ENCODE data around the gene ANKFY1.

ANKFY1 gene

GRCh38 chr17:4165301-4166010, 98.3 kb downstream of the ANKFY1 start:
- Histone ChIP-seq H3K9me3 (ENCODE audit: control insufficient read depth in 1 of 2, low read length in 2 of 2) (no peaks in the 10 kb centered on the region), H3K4me3 (ENCODE audit: low read depth in 1 of 2, low read length in 2 of 2) (no peak overlapping the region), H3K27me3 (ENCODE audit: low read depth, low read length) (no peaks in the 10 kb centered on the region), H3K4me1 (ENCODE audit: control insufficient read depth in 1 of 2, insufficient read depth in 2 of 2, low read length in 2 of 2) (no peaks in the 10 kb centered on the region), H3K27ac (ENCODE audit: low read length) (no peak overlapping the region), H3K36me3 (ENCODE audit: control insufficient read depth in 1 of 2, insufficient read depth in 2 of 2, low read length in 2 of 2) (peaks cover 33 to 64% of the 10 kb centered on the region in 2 donors)

GRCh38 chr17:4163951-4164350, 99.8 kb downstream of the ANKFY1 start:
- no peaks in the 10 kb centered on the region for H3K27me3 ChIP-seq (ENCODE audit: low read depth, low read length)
- H3K27ac ChIP-seq (ENCODE audit: low read length) = no peak overlapping the region
- no peak overlapping the region for H3K4me3 ChIP-seq (ENCODE audit: low read depth in 1 of 2, low read length in 2 of 2)
- H3K4me1 ChIP-seq (ENCODE audit: control insufficient read depth in 1 of 2, insufficient read depth in 2 of 2, low read length in 2 of 2) = no peaks in the 10 kb centered on the region
- H3K36me3 ChIP-seq (ENCODE audit: control insufficient read depth in 1 of 2, insufficient read depth in 2 of 2, low read length in 2 of 2) = peaks cover 19 to 54% of the 10 kb centered on the region in 2 donors
- H3K9me3 ChIP-seq (ENCODE audit: control insufficient read depth in 1 of 2, low read length in 2 of 2) = no peaks in the 10 kb centered on the region

GRCh38 chr17:4162775-4163466, 100.9 kb downstream of the ANKFY1 start:
- Histone ChIP-seq H3K4me1 (ENCODE audit: control insufficient read depth in 1 of 2, insufficient read depth in 2 of 2, low read length in 2 of 2) (no peaks in the 10 kb centered on the region), H3K4me3 (ENCODE audit: low read depth in 1 of 2, low read length in 2 of 2) (no peak overlapping the region), H3K9me3 (ENCODE audit: control insufficient read depth in 1 of 2, low read length in 2 of 2) (no peaks in the 10 kb centered on the region), H3K27ac (ENCODE audit: low read length) (no peak overlapping the region), H3K27me3 (ENCODE audit: low read depth, low read length) (no peaks in the 10 kb centered on the region), H3K36me3 (ENCODE audit: control insufficient read depth in 1 of 2, insufficient read depth in 2 of 2, low read length in 2 of 2) (peaks cover 15 to 44% of the 10 kb centered on the region in 2 donors)

- H3K4me3 ChIP-seq (ENCODE audit: low read depth in 1 of 2, low read length in 2 of 2) = no peak overlapping the region
- no peaks in the 10 kb centered on the region for H3K27me3 ChIP-seq (ENCODE audit: low read depth, low read length)
- peaks cover 16 to 42% of the 10 kb centered on the region in 2 donors for H3K36me3 ChIP-seq (ENCODE audit: control insufficient read depth in 1 of 2, insufficient read depth in 2 of 2, low read length in 2 of 2)
- H3K27ac ChIP-seq (ENCODE audit: low read length) = no peak overlapping the region
- no peaks in the 10 kb centered on the region for H3K9me3 ChIP-seq (ENCODE audit: control insufficient read depth in 1 of 2, low read length in 2 of 2)
- no peaks in the 10 kb centered on the region for H3K4me1 ChIP-seq (ENCODE audit: control insufficient read depth in 1 of 2, insufficient read depth in 2 of 2, low read length in 2 of 2)
Measured at GRCh38 chr17:4162321-4162720, 101.5 kb downstream of the ANKFY1 start.

- H3K4me3 ChIP-seq (ENCODE audit: low read depth in 1 of 2, low read length in 2 of 2) = no peak overlapping the region
- no peaks in the 10 kb centered on the region for H3K4me1 ChIP-seq (ENCODE audit: control insufficient read depth in 1 of 2, insufficient read depth in 2 of 2, low read length in 2 of 2)
- no peak overlapping the region for H3K27ac ChIP-seq (ENCODE audit: low read length)
- H3K27me3 ChIP-seq (ENCODE audit: low read depth, low read length) = no peaks in the 10 kb centered on the region
- H3K36me3 ChIP-seq (ENCODE audit: control insufficient read depth in 1 of 2, insufficient read depth in 2 of 2, low read length in 2 of 2) = peaks cover 16 to 42% of the 10 kb centered on the region in 2 donors
- no peaks in the 10 kb centered on the region for H3K9me3 ChIP-seq (ENCODE audit: control insufficient read depth in 1 of 2, low read length in 2 of 2)
Measured at GRCh38 chr17:4161967-4162305, 101.8 kb downstream of the ANKFY1 start.

- Histone ChIP-seq H3K4me1 (ENCODE audit: control insufficient read depth in 1 of 2, insufficient read depth in 2 of 2, low read length in 2 of 2) (no peaks in the 10 kb centered on the region), H3K4me3 (ENCODE audit: low read depth in 1 of 2, low read length in 2 of 2) (no peak overlapping the region), H3K36me3 (ENCODE audit: control insufficient read depth in 1 of 2, insufficient read depth in 2 of 2, low read length in 2 of 2) (peaks cover 12 to 42% of the 10 kb centered on the region in 2 donors), H3K27ac (ENCODE audit: low read length) (no peak overlapping the region), H3K9me3 (ENCODE audit: control insufficient read depth in 1 of 2, low read length in 2 of 2) (no peaks in the 10 kb centered on the region), H3K27me3 (ENCODE audit: low read depth, low read length) (no peaks in the 10 kb centered on the region)
Measured at GRCh38 chr17:4161192-4161966, 102.4 kb downstream of the ANKFY1 start.

- H3K9me3 ChIP-seq (ENCODE audit: control insufficient read depth in 1 of 2, low read length in 2 of 2) = no peaks in the 10 kb centered on the region
- peaks cover 12 to 42% of the 10 kb centered on the region in 2 donors for H3K36me3 ChIP-seq (ENCODE audit: control insufficient read depth in 1 of 2, insufficient read depth in 2 of 2, low read length in 2 of 2)
- H3K4me3 ChIP-seq (ENCODE audit: low read depth in 1 of 2, low read length in 2 of 2) = no peak overlapping the region
- H3K27me3 ChIP-seq (ENCODE audit: low read depth, low read length) = no peaks in the 10 kb centered on the region
- no peak overlapping the region for H3K27ac ChIP-seq (ENCODE audit: low read length)
- H3K4me1 ChIP-seq (ENCODE audit: control insufficient read depth in 1 of 2, insufficient read depth in 2 of 2, low read length in 2 of 2) = no peaks in the 10 kb centered on the region
Measured at GRCh38 chr17:4160294-4160859, 103.4 kb downstream of the ANKFY1 start.

- Histone ChIP-seq H3K27me3 (ENCODE audit: low read depth, low read length) (no peaks in the 10 kb centered on the region), H3K4me3 (ENCODE audit: low read depth in 1 of 2, low read length in 2 of 2) (no peak overlapping the region), H3K27ac (ENCODE audit: low read length) (no peak overlapping the region), H3K36me3 (ENCODE audit: control insufficient read depth in 1 of 2, insufficient read depth in 2 of 2, low read length in 2 of 2) (peaks cover 12 to 42% of the 10 kb centered on the region in 2 donors), H3K9me3 (ENCODE audit: control insufficient read depth in 1 of 2, low read length in 2 of 2) (no peaks in the 10 kb centered on the region), H3K4me1 (ENCODE audit: control insufficient read depth in 1 of 2, insufficient read depth in 2 of 2, low read length in 2 of 2) (no peaks in the 10 kb centered on the region)
Measured at GRCh38 chr17:4159761-4160160, 104.0 kb downstream of the ANKFY1 start.

- H3K36me3 ChIP-seq (ENCODE audit: control insufficient read depth in 1 of 2, insufficient read depth in 2 of 2, low read length in 2 of 2) = peaks cover 12 to 48% of the 10 kb centered on the region in 2 donors
- no peak overlapping the region for H3K27ac ChIP-seq (ENCODE audit: low read length)
- H3K9me3 ChIP-seq (ENCODE audit: control insufficient read depth in 1 of 2, low read length in 2 of 2) = no peaks in the 10 kb centered on the region
- no peaks in the 10 kb centered on the region for H3K4me1 ChIP-seq (ENCODE audit: control insufficient read depth in 1 of 2, insufficient read depth in 2 of 2, low read length in 2 of 2)
- no peak overlapping the region for H3K4me3 ChIP-seq (ENCODE audit: low read depth in 1 of 2, low read length in 2 of 2)
- no peaks in the 10 kb centered on the region for H3K27me3 ChIP-seq (ENCODE audit: low read depth, low read length)
Measured at GRCh38 chr17:4157618-4158333, 106.0 kb downstream of the ANKFY1 start.

GRCh38 chr17:4156750-4157381, 106.9 kb downstream of the ANKFY1 start:
- peaks cover 12 to 48% of the 10 kb centered on the region in 2 donors for H3K36me3 ChIP-seq (ENCODE audit: control insufficient read depth in 1 of 2, insufficient read depth in 2 of 2, low read length in 2 of 2)
- no peak overlapping the region for H3K27ac ChIP-seq (ENCODE audit: low read length)

More at GRCh38 chr17:4156750-4157381, 106.9 kb downstream of the ANKFY1 start:
- H3K4me3 ChIP-seq (ENCODE audit: low read depth in 1 of 2, low read length in 2 of 2) = no peak overlapping the region
- H3K4me1 ChIP-seq (ENCODE audit: control insufficient read depth in 1 of 2, insufficient read depth in 2 of 2, low read length in 2 of 2) = no peaks in the 10 kb centered on the region
- no peaks in the 10 kb centered on the region for H3K9me3 ChIP-seq (ENCODE audit: control insufficient read depth in 1 of 2, low read length in 2 of 2)
- H3K27me3 ChIP-seq (ENCODE audit: low read depth, low read length) = no peaks in the 10 kb centered on the region

Data from muscle layer of duodenum (tissue), 2 donors.